GM21423 (cell line): ENCODE data around the gene PML.
"Not testable (repeated sequence)": the region's sequence is repeated elsewhere in the genome, so short reads cannot be mapped to it uniquely, and the experiment has no call there.

Source experiments
- ATAC-seq: cut with Tn5 transposase; IDR thresholded peaks from one replicate; pipeline ENCODE4 v1.9.1; 2021; ENCODE audit warnings: mild to moderate bottlenecking, moderate library complexity; ENCODE audit not compliant: unreplicated experiment

The PML gene

GRCh38 chr15:74096753-74097474 lies 102.4 kb downstream of the PML start:
- not testable (repeated sequence) for ATAC-seq
